ENCODE results near the gene PDLIM3.

PDLIM3 gene

GRCh38 chr4:185518494-185518893, 16.8 kb downstream of the PDLIM3 start:
- no peak overlapping the region for H3K4me2 ChIP-seq (ENCODE audit: low read depth, low read length, poor library complexity, severe bottlenecking)
- no peaks in the 10 kb centered on the region for H3K27me3 ChIP-seq (ENCODE audit: low read length)
- H3K9me3 ChIP-seq (ENCODE audit: insufficient read depth, low read length) = no peaks in the 10 kb centered on the region
- peaks cover 3% of the 10 kb centered on the region; the same call in 1 of the 2 replicates for H3K36me3 ChIP-seq (ENCODE audit: low read length)
- H3K9ac ChIP-seq (ENCODE audit: low read length) = no peak overlapping the region
- TF ChIP-seq CTCF (IDR thresholded peaks at IDR 0.05; ENCODE audit: insufficient read depth, low read length, poor library complexity, severe bottlenecking) (no peak), EZH2phosphoT487 (conservative IDR thresholded peaks at IDR 0.05; ENCODE audit: low read length) (no peak)
- H3K4me3 ChIP-seq (ENCODE audit: insufficient read depth, low read length, poor library complexity, severe bottlenecking) = no peak overlapping the region
- H3K9me2 ChIP-seq (replicated peaks; ENCODE audit: insufficient read depth, low read length) = no peaks in the 10 kb centered on the region
- H2AFZ ChIP-seq (ENCODE audit: low read depth, low read length, severe bottlenecking) = no peak overlapping the region
- H4K20me1 ChIP-seq (ENCODE audit: low read depth, low read length) = no peaks in the 10 kb centered on the region
- H3K27ac ChIP-seq (ENCODE audit: low read depth, low read length) = no peak overlapping the region
- no peaks in the 10 kb centered on the region; the same call in 1 of the 2 replicates for H3F3A ChIP-seq (ENCODE audit: insufficient read depth)
- no peaks in the 10 kb centered on the region for H3K79me2 ChIP-seq (ENCODE audit: insufficient read depth, low read length)

- H3K4me3 ChIP-seq (ENCODE audit: insufficient read depth, low read length, poor library complexity, severe bottlenecking) = no peak overlapping the region
- no peaks in the 10 kb centered on the region for H4K20me1 ChIP-seq (ENCODE audit: low read depth, low read length)
- H3K4me2 ChIP-seq (ENCODE audit: low read depth, low read length, poor library complexity, severe bottlenecking) = no peak overlapping the region
- no peak overlapping the region for H3K27ac ChIP-seq (ENCODE audit: low read depth, low read length)
- H2AFZ ChIP-seq (ENCODE audit: low read depth, low read length, severe bottlenecking) = no peak overlapping the region
- no peaks in the 10 kb centered on the region for H3K9me3 ChIP-seq (ENCODE audit: insufficient read depth, low read length)
- TF ChIP-seq EZH2phosphoT487 (conservative IDR thresholded peaks at IDR 0.05; ENCODE audit: low read length) (no peak), CTCF (IDR thresholded peaks at IDR 0.05; ENCODE audit: insufficient read depth, low read length, poor library complexity, severe bottlenecking) (no peak)
- H3K9me2 ChIP-seq (replicated peaks; ENCODE audit: insufficient read depth, low read length) = no peaks in the 10 kb centered on the region
- no peak overlapping the region for H3K9ac ChIP-seq (ENCODE audit: low read length)
- no peaks in the 10 kb centered on the region; the same call in 1 of the 2 replicates for H3F3A ChIP-seq (ENCODE audit: insufficient read depth)
- no peaks in the 10 kb centered on the region for H3K79me2 ChIP-seq (ENCODE audit: insufficient read depth, low read length)
- H3K27me3 ChIP-seq (ENCODE audit: low read length) = no peaks in the 10 kb centered on the region
- peaks cover 3% of the 10 kb centered on the region; the same call in 1 of the 2 replicates for H3K36me3 ChIP-seq (ENCODE audit: low read length)
Measured at GRCh38 chr4:185518069-185518468, 17.2 kb downstream of the PDLIM3 start.

- H3K9ac ChIP-seq (ENCODE audit: low read length) = no peak overlapping the region
- H3K27ac ChIP-seq (ENCODE audit: low read depth, low read length) = no peak overlapping the region
- no peaks in the 10 kb centered on the region for H3K27me3 ChIP-seq (ENCODE audit: low read length)
- H4K20me1 ChIP-seq (ENCODE audit: low read depth, low read length) = no peaks in the 10 kb centered on the region
- peaks cover 3% of the 10 kb centered on the region; the same call in 1 of the 2 replicates for H3K36me3 ChIP-seq (ENCODE audit: low read length)
- no peak overlapping the region for H3K4me3 ChIP-seq (ENCODE audit: insufficient read depth, low read length, poor library complexity, severe bottlenecking)
- no peaks in the 10 kb centered on the region for H3K9me2 ChIP-seq (replicated peaks; ENCODE audit: insufficient read depth, low read length)
- no peaks in the 10 kb centered on the region; the same call in 1 of the 2 replicates for H3F3A ChIP-seq (ENCODE audit: insufficient read depth)
- H3K4me2 ChIP-seq (ENCODE audit: low read depth, low read length, poor library complexity, severe bottlenecking) = no peak overlapping the region
- H2AFZ ChIP-seq (ENCODE audit: low read depth, low read length, severe bottlenecking) = no peak overlapping the region
- no peak for TF ChIP-seq EZH2phosphoT487 (conservative IDR thresholded peaks at IDR 0.05; ENCODE audit: low read length)
- no peak for TF ChIP-seq CTCF (IDR thresholded peaks at IDR 0.05; ENCODE audit: insufficient read depth, low read length, poor library complexity, severe bottlenecking)
- no peaks in the 10 kb centered on the region for H3K79me2 ChIP-seq (ENCODE audit: insufficient read depth, low read length)
- H3K9me3 ChIP-seq (ENCODE audit: insufficient read depth, low read length) = no peaks in the 10 kb centered on the region
Measured at GRCh38 chr4:185515248-185515647, 20.1 kb downstream of the PDLIM3 start.
